ENCODE results near the gene TERF2IP. TPM values are rescaled to one million over a fixed set of nuclear protein-coding genes. Genes with fewer than 3 reads are reported as not detected.

TERF2IP gene
- total and polyA plus RNA-seq, 2 of the 13 experiments (the other 11 are each of a cell fraction or from before 2014, with no cell fraction given), result 26.4 to 50.2 TPM

GRCh38 chr16:75622761-75623605 lies 24.6 kb upstream of the TERF2IP start, which contains the start of gene ADAT1:
ADAT1 (minus strand) TSS chr16:75623281; CDS start chr16:75620799, 2,482 bp downstream.
- intact Hi-C loops (cut with micrococcal nuclease; ENCODE audit: unreplicated experiment) (loop anchor here (1.0 to 5.0 kb wide), 3 partner anchors 66 to 141 kb away; partner anchors contain the start of gene TMEM231), in situ Hi-C loops (cut with HindIII; ENCODE audit: extremely low pct_ligation_motif_present, low pct_unique_long_range_greater_than_20kb) (no loop called here)
- DNase-seq (ENCODE audit: low spot score), result peak; percentile 97
- H3K79me2 ChIP-seq (ENCODE audit: insufficient read depth, low read length), result peaks cover 7% of the 10 kb centered on the region
- ChIA-PET POLR2A (interaction anchor here (1.0 to 2.9 kb wide), 9 partner anchors 19 to 189 kb away, joined by 3 to 28 read pairs (median 7); partner anchors contain the start of genes CFDP1, GABARAPL2, KARS1 and TERF2IP), CTCF (ENCODE audit: low intra/inter-chr PET ratio, low total read pairs) (no interaction called here)
- H3K9ac ChIP-seq (ENCODE audit: insufficient read depth, low read depth, low read length), result peak within 1 kb of the TSS; percentile 85
- TSS peak; percentile 73 for BruUV-seq (replicated peaks)
- no peaks in the 10 kb centered on the region; a peak in 1 of 5 replicates for H3K27me3 ChIP-seq (ENCODE audit: control insufficient read depth in 1 of 2, insufficient read depth in 2 of 2, low read length in 2 of 2)
- no peaks in the 10 kb centered on the region for H3K9me3 ChIP-seq (ENCODE audit: low read length)
- FAIRE-seq, result peak; percentile 88
- peak; percentile 95 for ATAC-seq
- peak within 1 kb of the TSS; percentile 10 for H2AFZ ChIP-seq (ENCODE audit: low read length)
- 6% methylated on average over 47 of the region's 62 CpGs for WGBS (ENCODE audit: low lambda C conversion rate)
- peaks cover 34% of the 10 kb centered on the region for H3K4me1 ChIP-seq (ENCODE audit: insufficient read depth, low read length)
- H3K36me3 ChIP-seq (replicated peaks in 1 of 2; ENCODE audit: control insufficient read depth in 1 of 2, insufficient read depth in 2 of 2, low read length in 2 of 2), result peaks cover 4 to 29% of the 10 kb centered on the region in 2 experiments
- no peaks in the 10 kb centered on the region for H4K20me1 ChIP-seq (ENCODE audit: insufficient read depth, low read length)
- H3K27ac ChIP-seq (ENCODE audit: extremely low read length, insufficient read depth, low read length), result peak within 1 kb of the TSS; percentile 69
- H3K4me3 ChIP-seq (replicated peaks in 1 of 3; ENCODE audit: insufficient read depth in 1 of 3, low read depth in 2 of 3, low read length in 3 of 3), result peak within 1 kb of the TSS; percentile 80 to 86 (median 86)
- H3K4me2 ChIP-seq (ENCODE audit: low read depth, low read length), result peak within 1 kb of the TSS; percentile 94
- TF ChIP-seq ZSCAN21 (CRISPR knock-in tag; IDR thresholded peaks at IDR 0.05; ENCODE audit: borderline replicate concordance) (no peak), TBP (CRISPR knock-in tag; IDR thresholded peaks at IDR 0.05) (0 out of 2 replicates have a peak, but pooled peaks have one; percentile 66), ZNF710 (CRISPR knock-in tag; IDR thresholded peaks at IDR 0.05; ENCODE audit: borderline replicate concordance) (no peak), ZFP36L1 (CRISPR knock-in tag; IDR thresholded peaks at IDR 0.05) (peak; percentile 78; the same call in 1 of the 2 replicates), ZBTB37 (CRISPR knock-in tag; IDR thresholded peaks at IDR 0.05) (no peak), HNF1B (CRISPR knock-in tag; IDR thresholded peaks at IDR 0.05) (peak; percentile 84), ZNF784 (CRISPR knock-in tag; IDR thresholded peaks at IDR 0.05; ENCODE audit: borderline replicate concordance) (0 out of 2 replicates have a peak, but pooled peaks have one; percentile 63), PITX1 (CRISPR knock-in tag; IDR thresholded peaks at IDR 0.05) (peak; percentile 96), IKZF5 (CRISPR knock-in tag; IDR thresholded peaks at IDR 0.05) (peak; percentile 76; the same call in 1 of the 2 replicates), ZNF124 (CRISPR knock-in tag; IDR thresholded peaks at IDR 0.05) (peak; percentile 85), GLMP (CRISPR knock-in tag; IDR thresholded peaks at IDR 0.05; ENCODE audit: borderline replicate concordance) (no peak)

Measured in HepG2 (cell line).